Mucosa of descending colon (tissue), 3 donors: Measurements from ENCODE around the gene APH1B. TPM values are rescaled to one million over a fixed set of nuclear protein-coding genes. Genes with fewer than 3 reads are reported as not detected.

Experiments
- ATAC-seq: fragments of 200-7000 bp; cut with Tn5 transposase; one replicate; pipeline ENCODE4 v1.9.1; 2020; ENCODE audit warnings: mild to moderate bottlenecking, moderate library complexity
- DNase-seq, 3 donors: peaks; one replicate each; pipeline ENCODE4 v3.0.0-alpha.2; 2020
- H3K36me3 ChIP-seq: fragments of 200-600 bp; one replicate; pipeline ENCODE4 v1.8.0; 2021; ENCODE audit warnings: low read depth, mild to moderate bottlenecking
- H3K4me1 ChIP-seq: fragments of 200-600 bp; one replicate; pipeline ENCODE4 v1.8.0; 2021; ENCODE audit warnings: low read depth, mild to moderate bottlenecking
- H3K4me3 ChIP-seq: fragments of 200-600 bp; one replicate; pipeline ENCODE4 v1.8.0; 2021; ENCODE audit warnings: mild to moderate bottlenecking
- H3K9me3 ChIP-seq: fragments of 200-600 bp; one replicate; pipeline ENCODE4 v1.8.0; 2021; ENCODE audit warnings: mild to moderate bottlenecking
- intact Hi-C, 2 donors: fragments of 100-400 bp; cut with DNase I in 1 of 2; cut with micrococcal nuclease in 1 of 2; formaldehyde crosslinking; loops; one replicate each; pipeline versions ENCODE4 v1.11.0 to v1.11.1; 2022; cut with DNase I, micrococcal nuclease
- total RNA-seq, 3 donors: library from RNA; stranded (reverse); fragmentation: NEBNext Ultra II Directional in 2 of 3; extraction: Animal tissue kit (Norgen Biotek cat#: 25700) in 2 of 3; gene quantifications; one replicate each; pipeline versions ENCODE4 v1.2.1 to v1.2.4, GENCODE V29; 2021 to 2023
- TF ChIP-seq, protein P1 (sequence below): fragments of 200-600 bp; IDR thresholded peaks from one replicate; pipeline ENCODE4 v1.8.0; 2022; ENCODE audit warnings: antibody characterized with exemption, mild to moderate bottlenecking
- donor health status: DM: no; HTN: no; CAD: no; lungs with moderate emphysema.
- donor health status: DM: no; HTN: no; CAD: no.
- donor health status: DM: no; HTN: yes; CAD: no.

APH1B gene
- total RNA-seq, 3 donors from 2014 or later: 6.1 to 12.7 (median 11.4) TPM

DNA sequence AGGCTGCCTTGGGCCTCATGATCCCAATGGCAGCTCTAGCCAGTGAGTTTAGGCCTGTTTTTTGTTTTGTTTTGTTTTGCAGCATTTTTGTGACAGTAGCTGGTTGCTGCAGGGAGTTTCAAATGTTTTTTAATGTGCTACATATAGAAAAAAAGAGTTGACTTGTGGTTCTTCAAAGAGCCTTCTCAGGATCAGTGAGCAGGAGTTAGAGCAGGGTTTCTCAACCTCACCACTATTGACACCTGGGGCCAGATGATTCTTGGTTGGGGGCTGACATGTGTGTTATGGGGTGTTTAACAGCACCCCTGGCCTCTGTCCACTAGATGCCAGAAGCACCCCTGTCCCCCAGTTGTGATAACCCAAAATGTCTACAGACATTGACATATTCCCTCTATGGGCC, 17.9 kb downstream of the APH1B start:
- intact Hi-C loops: no loop called here
- Histone ChIP-seq H3K36me3 (no peaks in the 10 kb centered on the region), H3K4me1 (no peaks in the 10 kb centered on the region), H3K9me3 (no peaks in the 10 kb centered on the region), H3K4me3 (no peak overlapping the region)
- TF ChIP-seq, protein P1, sequence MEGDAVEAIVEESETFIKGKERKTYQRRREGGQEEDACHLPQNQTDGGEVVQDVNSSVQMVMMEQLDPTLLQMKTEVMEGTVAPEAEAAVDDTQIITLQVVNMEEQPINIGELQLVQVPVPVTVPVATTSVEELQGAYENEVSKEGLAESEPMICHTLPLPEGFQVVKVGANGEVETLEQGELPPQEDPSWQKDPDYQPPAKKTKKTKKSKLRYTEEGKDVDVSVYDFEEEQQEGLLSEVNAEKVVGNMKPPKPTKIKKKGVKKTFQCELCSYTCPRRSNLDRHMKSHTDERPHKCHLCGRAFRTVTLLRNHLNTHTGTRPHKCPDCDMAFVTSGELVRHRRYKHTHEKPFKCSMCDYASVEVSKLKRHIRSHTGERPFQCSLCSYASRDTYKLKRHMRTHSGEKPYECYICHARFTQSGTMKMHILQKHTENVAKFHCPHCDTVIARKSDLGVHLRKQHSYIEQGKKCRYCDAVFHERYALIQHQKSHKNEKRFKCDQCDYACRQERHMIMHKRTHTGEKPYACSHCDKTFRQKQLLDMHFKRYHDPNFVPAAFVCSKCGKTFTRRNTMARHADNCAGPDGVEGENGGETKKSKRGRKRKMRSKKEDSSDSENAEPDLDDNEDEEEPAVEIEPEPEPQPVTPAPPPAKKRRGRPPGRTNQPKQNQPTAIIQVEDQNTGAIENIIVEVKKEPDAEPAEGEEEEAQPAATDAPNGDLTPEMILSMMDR: no peak
- no peak for ATAC-seq
- no peak for DNase-seq

DNA sequence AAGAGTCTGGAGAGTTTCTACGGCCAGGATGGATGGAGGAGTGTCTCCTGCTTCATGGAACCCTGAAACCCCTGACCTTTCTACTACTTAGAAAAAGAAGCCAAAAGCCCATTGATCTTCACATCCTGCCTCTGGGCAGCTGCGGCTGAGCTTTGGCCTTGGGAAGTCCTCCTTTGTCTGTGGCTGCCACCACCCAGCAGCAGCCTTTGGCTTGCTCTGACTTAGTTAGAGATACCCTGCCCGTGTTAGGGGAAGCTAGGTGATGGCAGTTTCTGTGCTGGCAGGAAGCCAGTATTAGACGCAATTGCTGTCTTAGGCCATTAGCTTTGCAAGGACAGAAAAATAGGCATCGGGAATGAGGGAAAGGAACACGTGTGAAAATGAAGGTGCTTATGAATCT, 18.8 kb downstream of the APH1B start:
- no peak overlapping the region for H3K4me3 ChIP-seq
- DNase-seq (no peak), ATAC-seq (no peak)
- H3K9me3 ChIP-seq: no peaks in the 10 kb centered on the region
- no peaks in the 10 kb centered on the region for H3K36me3 ChIP-seq
- TF ChIP-seq, protein P1: no peak
- intact Hi-C loops: no loop called here
- H3K4me1 ChIP-seq: no peaks in the 10 kb centered on the region

DNA sequence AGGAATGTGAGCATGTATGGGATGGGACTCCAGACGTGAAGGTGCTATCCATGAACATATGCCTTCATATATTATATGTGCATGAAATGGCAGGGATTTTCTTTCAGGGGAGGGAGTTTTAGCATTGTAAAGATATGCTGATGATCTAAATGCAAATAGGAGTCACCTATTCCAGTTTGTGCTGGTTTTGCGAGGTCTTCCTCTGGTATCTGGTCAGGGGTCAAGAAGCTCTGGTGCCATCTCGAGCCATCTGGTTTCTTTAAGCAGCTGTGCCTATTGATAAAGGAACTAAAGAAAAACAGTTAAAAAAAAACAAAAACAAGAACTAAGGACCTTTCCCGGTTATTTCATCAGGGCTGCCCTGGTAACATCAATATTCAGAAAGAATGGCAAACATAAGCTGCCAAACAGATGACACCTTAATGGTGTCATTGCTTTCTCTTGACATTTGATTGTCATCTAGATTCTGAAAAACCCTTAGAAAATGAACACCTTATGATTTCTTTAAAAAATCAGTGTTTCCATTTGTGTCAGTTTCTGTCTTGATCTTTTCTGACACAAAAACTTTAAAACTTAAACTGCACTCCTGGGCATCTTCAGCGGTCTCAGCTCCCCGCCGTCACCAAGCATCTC, 22.7 kb downstream of the APH1B start:
- DNase-seq (no peak), ATAC-seq (no peak)
- Histone ChIP-seq H3K4me3 (no peak overlapping the region), H3K9me3 (no peaks in the 10 kb centered on the region), H3K36me3 (no peaks in the 10 kb centered on the region), H3K4me1 (no peaks in the 10 kb centered on the region)
- intact Hi-C loops: no loop called here
- TF ChIP-seq, protein P1: no peak

DNA sequence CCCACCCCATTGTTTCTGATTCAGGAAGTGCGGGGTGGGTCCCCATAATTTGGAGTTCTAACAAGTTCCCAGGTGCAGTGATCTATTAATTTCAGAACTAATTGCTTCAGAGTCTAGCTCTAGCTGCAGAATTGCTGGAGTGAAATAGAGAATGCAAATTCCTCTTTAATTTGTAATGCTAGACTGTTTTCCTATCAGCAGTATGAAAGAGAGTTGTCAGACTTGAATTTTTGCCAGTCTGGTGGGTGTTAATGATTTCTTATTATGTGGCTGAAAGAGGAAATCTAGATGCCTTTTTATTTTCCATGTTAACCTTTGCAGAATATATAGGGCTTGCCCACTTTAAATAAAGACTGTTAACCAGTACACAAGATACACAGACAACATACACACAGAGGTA, 23.7 kb downstream of the APH1B start:
- intact Hi-C loops: no loop called here
- ATAC-seq (no peak), DNase-seq (no peak)
- H3K36me3 ChIP-seq: no peaks in the 10 kb centered on the region
- H3K4me3 ChIP-seq: no peak overlapping the region
- H3K4me1 ChIP-seq: no peaks in the 10 kb centered on the region
- TF ChIP-seq, protein P1: no peak
- H3K9me3 ChIP-seq: no peaks in the 10 kb centered on the region

DNA sequence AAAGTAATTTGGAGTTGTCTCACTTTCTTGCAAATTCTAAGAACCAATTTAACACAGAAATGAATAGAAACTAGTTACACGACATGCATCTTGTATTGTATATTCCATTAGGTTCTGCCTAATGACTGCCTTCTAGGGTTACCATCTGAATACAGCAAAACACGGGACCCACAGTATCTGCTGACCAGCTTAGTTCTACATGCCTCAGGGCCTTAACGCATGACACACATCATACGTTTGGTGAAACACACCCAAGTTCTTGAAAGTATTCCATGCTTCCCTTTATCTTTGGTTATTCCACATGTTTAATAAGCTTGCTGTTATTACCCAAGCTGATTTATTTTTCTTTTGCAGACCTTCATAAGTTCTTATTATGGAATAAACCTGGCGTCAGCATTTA, 27.9 kb downstream of the APH1B start:
- no peak overlapping the region for H3K4me3 ChIP-seq
- TF ChIP-seq, protein P1: no peak
- no peaks in the 10 kb centered on the region for H3K9me3 ChIP-seq
- H3K36me3 ChIP-seq: no peaks in the 10 kb centered on the region
- intact Hi-C loops: no loop called here
- ATAC-seq (no peak), DNase-seq (no peak)
- no peaks in the 10 kb centered on the region for H3K4me1 ChIP-seq
